HepG2 (cell line): ENCODE data around the gene TFEB. TPM values are rescaled to one million over a fixed set of nuclear protein-coding genes. Genes with fewer than 3 reads are reported as not detected.
A peak's percentile ranks its signal among the peaks of the same experiment; 100 is the strongest.

Experiments
- ARID3A ChIP-seq: IDR thresholded peaks from 2 replicates; pipeline ENCODE4 v1.6.1; 2012; ENCODE audit warnings: low read depth, low read length, improper control_type of control experiment
- CHD2 ChIP-seq: IDR thresholded peaks from 2 replicates; pipeline ENCODE4 v1.6.1; 2011; ENCODE audit warnings: low read depth, low read length, improper control_type of control experiment
- MAFG ChIP-seq: sonication (generic); formaldehyde crosslinking; IDR thresholded peaks from 2 replicates; pipeline ENCODE4 v1.5.1; 2020; ENCODE audit warnings: mild to moderate bottlenecking, missing genetic modification reagents
- MAZ ChIP-seq, 2 experiments: sonication (generic) in 1 of 2; formaldehyde crosslinking in 1 of 2; IDR thresholded peaks; 2 replicates each; pipeline versions ENCODE4 v1.5.0 to v1.6.1; 2012 to 2020; ENCODE audit warnings: low read depth in 2 of 2, mild to moderate bottlenecking in 2 of 2, borderline replicate concordance in 1 of 2, improper control_type of control experiment in 1 of 2, low read length in 1 of 2, missing genetic modification reagents in 1 of 2, moderate library complexity in 1 of 2
- SOX6 ChIP-seq, 2 experiments: fragments of 450-650 bp in 1 of 2; sonication (generic) in 1 of 2; formaldehyde crosslinking in 1 of 2; IDR thresholded peaks; 2 replicates each; pipeline versions ENCODE4 v1.4.0 to v1.6.1; 2017 to 2020; ENCODE audit warnings: antibody characterized with exemption in 1 of 2, mild to moderate bottlenecking in 1 of 2, missing genetic modification reagents in 1 of 2
- TAF15 ChIP-seq: fragments of 200-400 bp; formaldehyde crosslinking; IDR thresholded peaks from one replicate; pipeline ENCODE4 v1.6.1; 2018; ENCODE audit warnings: mild to moderate bottlenecking, low read depth, low read length; ENCODE audit not compliant: poor library complexity, severe bottlenecking
- TFDP1 ChIP-seq: IDR thresholded peaks from 2 replicates; pipeline ENCODE4 v1.6.1; 2016; ENCODE audit warnings: missing compliant biosample characterization, missing genetic modification reagents, borderline replicate concordance
- TRIM24 ChIP-seq: sonication (generic); formaldehyde crosslinking; IDR thresholded peaks from 2 replicates; pipeline ENCODE4 v1.8.0; 2022; ENCODE audit warnings: mild to moderate bottlenecking, missing genetic modification reagents
- ZFP37 ChIP-seq: sonication (generic); formaldehyde crosslinking; IDR thresholded peaks from 2 replicates; pipeline ENCODE4 v1.4.0; 2020; ENCODE audit warnings: missing genetic modification reagents, borderline replicate concordance
- ZFP41 ChIP-seq: sonication (generic); formaldehyde crosslinking; IDR thresholded peaks from 2 replicates; pipeline ENCODE4 v1.4.0; 2020; ENCODE audit warnings: mild to moderate bottlenecking, missing genetic modification reagents, borderline replicate concordance
- ZNF331 ChIP-seq: sonication (generic); formaldehyde crosslinking; IDR thresholded peaks from 2 replicates; pipeline ENCODE4 v1.4.0; 2020; ENCODE audit warnings: missing genetic modification reagents
- ZNF382 ChIP-seq: sonication (generic); formaldehyde crosslinking; IDR thresholded peaks from 2 replicates; pipeline ENCODE4 v1.5.0; 2020; ENCODE audit warnings: missing genetic modification reagents, mild to moderate bottlenecking, borderline replicate concordance
- ZNF562 ChIP-seq: sonication (generic); formaldehyde crosslinking; IDR thresholded peaks from 2 replicates; pipeline ENCODE4 v1.8.0; 2022; ENCODE audit warnings: missing genetic modification reagents, borderline replicate concordance
- ZNF713 ChIP-seq: sonication (generic); formaldehyde crosslinking; IDR thresholded peaks from 2 replicates; pipeline ENCODE4 v1.4.0; 2020; ENCODE audit warnings: mild to moderate bottlenecking, missing genetic modification reagents
- ZZZ3 ChIP-seq: sonication (generic); formaldehyde crosslinking; IDR thresholded peaks from 2 replicates; pipeline ENCODE4 v1.4.0; 2020; ENCODE audit warnings: missing genetic modification reagents, mild to moderate bottlenecking, borderline replicate concordance
- polyA plus RNA-seq, 8 experiments: library from polyadenylated mRNA; depleted of rRNA in 3 of 8; stranded (reverse) in 7 of 8; unstranded in 1 of 8; fragments of >200 nt; fragmentation: Illumina TruSeq in 4 of 8; extraction: Trizol in 4 of 8; gene quantifications; 2 replicates each; pipeline versions ENCODE4 v1.2.1 to v1.2.3, GENCODE V29; 2011 to 2016; ENCODE audit warnings: low read depth in 4 of 8, missing spikeins in 1 of 8, mixed read lengths in 1 of 8; ENCODE audit not compliant: insufficient read depth in 1 of 8
- total RNA-seq, 5 experiments: library from RNA; depleted of rRNA; stranded (reverse); fragments of >200 nt; fragmentation: Illumina TruSeq; extraction: Trizol; gene quantifications; 2 replicates each; pipeline ENCODE4 v1.2.3, GENCODE V29; 2016; ENCODE audit warnings: low read depth in 1 of 5
- TF ChIP-seq, protein P1 (sequence below): sonication (generic); formaldehyde crosslinking; IDR thresholded peaks from 2 replicates; pipeline ENCODE4 v1.8.0; 2022; ENCODE audit warnings: low read depth, missing genetic modification reagents
- TF ChIP-seq, protein P2 (sequence below): sonication (generic); formaldehyde crosslinking; IDR thresholded peaks from 2 replicates; pipeline ENCODE4 v1.8.0; 2022; ENCODE audit warnings: mild to moderate bottlenecking, missing genetic modification reagents

The TFEB gene
- total and polyA plus RNA-seq, 2 of the 13 experiments (the other 11 are each of a cell fraction or from before 2014, with no cell fraction given): 13.3 to 18.7 TPM

DNA sequence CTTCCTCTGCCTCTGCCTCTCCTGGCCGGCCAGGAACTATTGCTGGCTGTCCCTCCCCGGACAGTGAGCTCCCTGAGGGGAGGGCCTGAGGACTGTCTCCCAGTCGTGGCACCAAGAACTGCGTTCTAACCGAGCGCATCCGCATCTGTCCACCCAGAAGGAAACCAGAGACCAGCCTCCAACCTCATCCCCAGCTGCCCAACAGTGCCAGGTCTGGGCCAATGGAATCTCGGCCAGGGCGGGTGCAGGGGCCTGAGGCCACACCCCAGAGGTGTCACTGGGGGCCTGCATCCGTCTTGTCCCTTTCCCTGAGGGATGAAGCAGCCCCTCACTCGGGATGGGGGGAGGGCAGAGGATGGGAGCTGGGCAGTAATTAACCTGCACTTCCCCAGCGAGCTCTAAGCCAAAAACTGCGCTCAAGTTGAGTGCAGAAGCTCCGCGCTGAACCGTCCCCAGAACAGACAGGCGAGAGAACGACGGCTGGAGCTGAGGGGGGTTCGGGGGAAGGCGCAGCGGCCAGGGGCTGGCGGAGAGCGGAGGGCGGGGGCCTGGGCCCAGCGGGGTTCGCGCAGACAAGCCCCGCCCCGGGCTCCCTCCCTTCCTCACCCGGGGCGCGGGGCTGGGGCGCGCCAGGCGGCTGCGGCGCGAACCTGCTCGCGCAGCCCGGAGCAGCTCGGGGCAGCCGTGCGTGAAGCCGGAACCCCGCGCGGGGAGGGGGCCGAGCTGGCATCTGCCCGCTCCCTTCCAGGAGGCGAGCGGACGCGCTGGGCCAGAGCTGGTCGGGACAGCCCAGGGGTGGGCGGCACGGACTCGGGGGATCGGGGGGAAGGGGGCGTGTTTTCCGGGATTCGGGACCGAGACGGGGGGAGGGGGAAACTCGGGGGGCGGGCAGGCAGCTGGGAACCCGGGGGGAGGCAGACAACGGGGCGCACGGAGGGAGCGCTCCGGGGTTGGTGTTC lies 1.4 kb downstream of the TFEB start (continued):
- TF ChIP-seq ARID3A (no peak), TFDP1 (CRISPR knock-in tag) (no peak), ZNF713 (CRISPR knock-in tag) (no peak), ZNF382 (CRISPR knock-in tag) (no peak), TRIM24 (CRISPR knock-in tag) (no peak), MAFG (no peak), ZNF562 (CRISPR knock-in tag) (no peak), MAZ (IDR thresholded peaks at IDR 0.05; ENCODE audit: borderline replicate concordance, low read depth, low read length) (peak; percentile 53; the same call in 1 of the 2 replicates), MAZ (CRISPR knock-in tag; IDR thresholded peaks at IDR 0.05; ENCODE audit: low read depth) (peak; percentile 88), ZFP41 (CRISPR knock-in tag) (no peak), ZZZ3 (CRISPR knock-in tag) (no peak), TAF15 (no peak), SOX6 (IDR thresholded peaks at IDR 0.05) (no peak), SOX6 (CRISPR knock-in tag; IDR thresholded peaks at IDR 0.05) (peak; percentile 44), ZNF331 (CRISPR knock-in tag) (no peak), CHD2 (no peak), ZFP37 (CRISPR knock-in tag) (no peak)
- TF ChIP-seq, protein P1, sequence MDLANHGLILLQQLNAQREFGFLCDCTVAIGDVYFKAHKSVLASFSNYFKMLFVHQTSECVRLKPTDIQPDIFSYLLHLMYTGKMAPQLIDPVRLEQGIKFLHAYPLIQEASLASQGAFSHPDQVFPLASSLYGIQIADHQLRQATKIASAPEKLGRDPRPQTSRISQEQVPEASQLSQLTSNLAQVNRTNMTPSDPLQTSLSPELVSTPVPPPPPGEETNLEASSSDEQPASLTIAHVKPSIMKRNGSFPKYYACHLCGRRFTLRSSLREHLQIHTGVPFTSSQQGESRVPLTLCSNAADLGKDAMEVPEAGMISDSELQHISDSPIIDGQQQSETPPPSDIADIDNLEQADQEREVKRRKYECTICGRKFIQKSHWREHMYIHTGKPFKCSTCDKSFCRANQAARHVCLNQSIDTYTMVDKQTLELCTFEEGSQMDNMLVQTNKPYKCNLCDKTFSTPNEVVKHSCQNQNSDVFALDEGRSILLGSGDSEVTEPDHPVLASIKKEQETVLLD (CRISPR knock-in tag): 0 out of 2 replicates have a peak, but pooled peaks have one; percentile 67
- TF ChIP-seq, protein P2, sequence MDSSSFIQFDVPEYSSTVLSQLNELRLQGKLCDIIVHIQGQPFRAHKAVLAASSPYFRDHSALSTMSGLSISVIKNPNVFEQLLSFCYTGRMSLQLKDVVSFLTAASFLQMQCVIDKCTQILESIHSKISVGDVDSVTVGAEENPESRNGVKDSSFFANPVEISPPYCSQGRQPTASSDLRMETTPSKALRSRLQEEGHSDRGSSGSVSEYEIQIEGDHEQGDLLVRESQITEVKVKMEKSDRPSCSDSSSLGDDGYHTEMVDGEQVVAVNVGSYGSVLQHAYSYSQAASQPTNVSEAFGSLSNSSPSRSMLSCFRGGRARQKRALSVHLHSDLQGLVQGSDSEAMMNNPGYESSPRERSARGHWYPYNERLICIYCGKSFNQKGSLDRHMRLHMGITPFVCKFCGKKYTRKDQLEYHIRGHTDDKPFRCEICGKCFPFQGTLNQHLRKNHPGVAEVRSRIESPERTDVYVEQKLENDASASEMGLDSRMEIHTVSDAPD (CRISPR knock-in tag): no peak
